ENCODE measurements around the gene ZNF74. TPM values are rescaled to one million over a fixed set of nuclear protein-coding genes. Genes with fewer than 3 reads are reported as not detected.
A peak's percentile ranks its signal among the peaks of the same experiment; 100 is the strongest.

ZNF74 gene
- total and polyA plus RNA-seq, 10 donors: 3.4 to 11.7 (median 6.6) TPM

- Histone ChIP-seq H3K36me3 (peaks cover 0 to 8% (median 0%) of the 10 kb centered on the region in 6 donors), H3K4me1 (peaks cover 19 to 88% (median 56%) of the 10 kb centered on the region in 6 donors), H3K27ac (peak overlapping the region in 1 of 8 donors; percentile 85), H3K9me3 (no peaks in the 10 kb centered on the region), H3K27me3 (replicated peaks in 1 of 7) (peaks cover 3 to 93% (median 60%) of the 10 kb centered on the region in 7 donors), H3K4me3 (no peak overlapping the region)
- 84 to 99% (median 91%) methylated on average over 3 of the region's 3 CpGs for WGBS, 5 donors
- intact Hi-C loops (cut with DNase I; ENCODE audit: low total_unique reads): no loop called here
- peak; percentile 40 for DNase-seq
- TF ChIP-seq POLR2A (IDR thresholded peaks at IDR 0.05) (no peak), CTCF (IDR thresholded peaks at IDR 0.05 in 8 of 11, conservative IDR thresholded peaks at IDR 0.05 in 3 of 11) (no peak), POLR2AphosphoS5 (IDR thresholded peaks at IDR 0.05) (no peak)
These were observed 40.8 kb downstream of the ZNF74 start for GRCh38 chr22:20434773-20435172.

GRCh38 chr22:20435436-20436306, 41.7 kb downstream of the ZNF74 start:
- peak overlapping the region; percentile 29 to 71 (median 47) for H3K4me3 ChIP-seq
- peak overlapping the region in 6 of 8 donors; percentile 58 to 85 (median 80) for H3K27ac ChIP-seq
- no peaks in the 10 kb centered on the region for H3K9me3 ChIP-seq
- TF ChIP-seq CTCF (IDR thresholded peaks at IDR 0.05 in 8 of 11, conservative IDR thresholded peaks at IDR 0.05 in 3 of 11) (no peak), POLR2A (IDR thresholded peaks at IDR 0.05) (no peak), POLR2AphosphoS5 (IDR thresholded peaks at IDR 0.05) (no peak)
- 62 to 70% (median 63%) methylated on average over 8 to 11 of the region's 11 CpGs for WGBS, 5 donors
- H3K36me3 ChIP-seq: peaks cover 0 to 2% (median 0%) of the 10 kb centered on the region in 6 donors
- DNase-seq: peak; percentile 47
- peaks cover 10 to 81% (median 47%) of the 10 kb centered on the region in 6 donors for H3K4me1 ChIP-seq
- H3K27me3 ChIP-seq (replicated peaks in 1 of 7): peaks cover 3 to 84% (median 51%) of the 10 kb centered on the region in 7 donors
- intact Hi-C loops (cut with DNase I; ENCODE audit: low total_unique reads): no loop called here

- Histone ChIP-seq H3K27ac (peak overlapping the region in 7 of 8 donors; percentile 5 to 85 (median 80)), H3K36me3 (peaks cover 0 to 8% (median 2%) of the 10 kb centered on the region in 6 donors), H3K4me3 (peak overlapping the region; percentile 29 to 71 (median 47)), H3K27me3 (replicated peaks in 1 of 7) (peaks cover under 1 to 77% (median 45%) of the 10 kb centered on the region in 7 donors), H3K9me3 (no peaks in the 10 kb centered on the region), H3K4me1 (peaks cover 4 to 81% (median 41%) of the 10 kb centered on the region in 6 donors)
- DNase-seq: peak; percentile 73
- intact Hi-C loops (cut with DNase I; ENCODE audit: low total_unique reads): no loop called here
- 0 to 6% (median 1%) methylated on average over 8 to 56 of the region's 56 CpGs for WGBS, 5 donors
- TF ChIP-seq POLR2AphosphoS5 (IDR thresholded peaks at IDR 0.05) (peak in 1 of 3 donors; percentile 19), POLR2A (IDR thresholded peaks at IDR 0.05) (no peak)
These were observed 42.4 kb downstream of the ZNF74 start for GRCh38 chr22:20436307-20436767.

GRCh38 chr22:20436768-20437612, 43.0 kb downstream of the ZNF74 start:
- Histone ChIP-seq H3K27me3 (replicated peaks in 1 of 7) (peaks cover 0 to 70% (median 38%) of the 10 kb centered on the region in 7 donors), H3K4me1 (peaks cover 0 to 81% (median 39%) of the 10 kb centered on the region in 6 donors), H3K36me3 (peaks cover 0 to 14% (median 6%) of the 10 kb centered on the region in 6 donors), H3K9me3 (no peaks in the 10 kb centered on the region), H3K4me3 (peak overlapping the region; percentile 29 to 71 (median 47)), H3K27ac (peak overlapping the region; percentile 5 to 85 (median 76))
- DNase-seq: peak; percentile 80
- no peak for TF ChIP-seq CTCF (IDR thresholded peaks at IDR 0.05 in 8 of 11, conservative IDR thresholded peaks at IDR 0.05 in 3 of 11)
- peak in 2 of 3 donors; percentile 34 to 42 for TF ChIP-seq POLR2AphosphoS5 (IDR thresholded peaks at IDR 0.05)
- 2 to 5% (median 4%) methylated on average over 43 to 61 of the region's 61 CpGs for WGBS, 5 donors
- intact Hi-C loops (cut with DNase I; ENCODE audit: low total_unique reads): no loop called here

Measured in spleen (tissue), 11 donors.